Measurements from ENCODE around the gene FNDC3B. TPM values are rescaled to one million over a fixed set of nuclear protein-coding genes. Genes with fewer than 3 reads are reported as not detected.

FNDC3B gene
- total RNA-seq, 2 donors from 2014 or later = 12.0 to 17.7 TPM

DNA sequence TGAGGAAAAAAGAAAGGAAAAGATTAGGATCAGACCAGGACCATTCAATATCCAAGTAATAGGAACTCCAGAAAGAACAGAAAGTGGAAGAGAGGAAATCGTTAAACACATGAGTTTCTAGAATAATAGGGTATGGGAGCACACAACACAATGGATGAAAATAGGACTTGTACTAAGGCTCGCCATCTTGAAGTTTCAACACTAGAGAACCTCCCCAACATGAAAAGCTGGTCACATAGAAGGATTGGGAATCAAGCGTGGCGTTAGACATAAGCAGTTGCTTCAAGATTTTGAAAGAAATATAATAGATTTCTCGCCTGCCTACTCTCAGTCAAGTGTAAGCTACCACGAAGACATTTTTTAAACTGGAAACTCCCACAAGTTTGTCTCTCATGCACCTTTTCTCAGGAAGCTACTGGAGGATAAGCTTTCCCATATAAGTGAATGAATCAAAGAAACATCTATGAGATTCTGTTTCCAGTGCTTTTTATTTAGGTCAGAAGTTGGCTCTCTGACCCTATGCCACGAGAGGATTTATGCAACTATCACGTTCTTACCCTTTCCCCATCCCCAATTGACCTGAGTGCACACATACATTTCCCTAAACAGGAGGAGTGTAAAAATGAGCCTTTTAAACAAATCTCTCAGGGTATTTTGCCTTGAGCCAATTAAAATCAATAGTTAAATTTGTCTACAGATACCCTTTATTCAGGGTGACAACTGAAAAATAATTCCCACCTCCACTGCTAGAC, 363.7 kb downstream of the FNDC3B start:
- ATAC-seq (replicated peaks in 1 of 2) (no peak), DNase-seq (no peak)
- Mint-ChIP-seq H3K4me3 (no peak overlapping the region), H3K4me1 (ENCODE audit: low read depth) (no peaks in the 10 kb centered on the region), H3K27ac (no peak overlapping the region), H3K27me3 (ENCODE audit: low read depth) (no peaks in the 10 kb centered on the region), H3K9me3 (peaks cover 4 to 8% of the 10 kb centered on the region in 2 donors), H3K36me3 (ENCODE audit: insufficient read depth in 2 of 2) (peaks cover 7 to 8% of the 10 kb centered on the region in 2 donors)

- H3K27ac Mint-ChIP-seq = no peak overlapping the region
- DNase-seq = no peak
- H3K9me3 Mint-ChIP-seq = peaks cover 4 to 8% of the 10 kb centered on the region in 2 donors
- no peak overlapping the region for H3K4me3 Mint-ChIP-seq
- H3K4me1 Mint-ChIP-seq (ENCODE audit: low read depth) = no peaks in the 10 kb centered on the region
- peaks cover 7 to 8% of the 10 kb centered on the region in 2 donors for H3K36me3 Mint-ChIP-seq (ENCODE audit: insufficient read depth in 2 of 2)
- no peaks in the 10 kb centered on the region for H3K27me3 Mint-ChIP-seq (ENCODE audit: low read depth)
- ATAC-seq (replicated peaks in 1 of 2) = no peak
Observed at GRCh38 chr3:172404237-172404962, 365.0 kb downstream of the FNDC3B start.

DNA sequence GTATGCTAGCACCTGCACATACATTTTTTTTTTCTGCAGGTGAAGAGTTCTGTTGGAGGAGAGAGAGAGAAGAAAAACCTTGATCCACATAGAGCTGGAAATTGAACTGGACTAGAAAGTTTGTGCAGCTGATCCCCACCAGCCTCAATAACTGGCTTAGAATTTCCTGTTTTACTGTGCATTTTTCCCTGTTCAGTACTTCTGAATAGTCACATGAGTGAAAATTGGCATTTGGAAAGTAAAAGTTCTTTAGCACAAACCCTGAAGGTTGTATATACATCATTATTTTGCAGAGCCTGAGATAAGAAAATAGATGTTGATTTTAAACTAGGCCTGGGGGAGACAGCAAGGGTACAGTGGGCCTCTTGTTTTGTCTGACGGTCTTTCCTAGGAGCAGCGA, 366.5 kb downstream of the FNDC3B start:
- no peak for ATAC-seq (replicated peaks in 1 of 2)

DNA sequence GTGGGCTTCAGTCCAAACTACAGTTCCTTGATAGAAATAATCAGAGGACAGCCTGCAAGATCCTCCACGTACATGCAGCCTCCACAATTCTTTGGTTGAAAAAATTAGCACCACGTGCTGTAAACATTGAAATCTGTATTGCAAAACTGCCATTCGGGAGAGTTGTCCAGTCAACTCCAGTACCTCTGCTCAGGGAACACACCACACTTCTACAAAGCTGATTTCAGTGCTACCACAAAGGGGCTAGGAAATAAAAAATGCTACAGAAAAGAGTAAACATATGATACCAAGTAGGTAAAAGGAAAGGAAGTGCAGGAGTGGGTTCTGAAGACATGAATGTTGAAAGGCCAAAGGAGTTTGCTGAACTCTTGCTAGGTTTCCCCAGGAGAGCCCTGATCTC, 368.5 kb downstream of the FNDC3B start:
- H3K9me3 Mint-ChIP-seq = no peaks in the 10 kb centered on the region
- H3K4me3 Mint-ChIP-seq = no peak overlapping the region
- DNase-seq (no peak), ATAC-seq (replicated peaks in 1 of 2) (no peak)
- H3K4me1 Mint-ChIP-seq (ENCODE audit: low read depth) = no peaks in the 10 kb centered on the region
- H3K36me3 Mint-ChIP-seq (ENCODE audit: insufficient read depth in 2 of 2) = no peaks in the 10 kb centered on the region
- H3K27me3 Mint-ChIP-seq (ENCODE audit: low read depth) = no peaks in the 10 kb centered on the region
- H3K27ac Mint-ChIP-seq = no peak overlapping the region

More for the DNA sequence above, 366.5 kb downstream of the FNDC3B start:
- no peaks in the 10 kb centered on the region for H3K27me3 Mint-ChIP-seq (ENCODE audit: low read depth)
- no peak overlapping the region for H3K4me3 Mint-ChIP-seq
- H3K9me3 Mint-ChIP-seq = peaks cover 4 to 8% of the 10 kb centered on the region in 2 donors
- H3K27ac Mint-ChIP-seq = no peak overlapping the region
- no peak for DNase-seq
- no peaks in the 10 kb centered on the region for H3K4me1 Mint-ChIP-seq (ENCODE audit: low read depth)
- H3K36me3 Mint-ChIP-seq (ENCODE audit: insufficient read depth in 2 of 2) = peaks cover 7 to 8% of the 10 kb centered on the region in 2 donors

- H3K4me3 Mint-ChIP-seq = no peak overlapping the region
- ATAC-seq (replicated peaks in 1 of 2) (no peak), DNase-seq (no peak)
- H3K27me3 Mint-ChIP-seq (ENCODE audit: low read depth) = peaks cover 19% of the 10 kb centered on the region
- H3K4me1 Mint-ChIP-seq (ENCODE audit: low read depth) = no peaks in the 10 kb centered on the region
- no peak overlapping the region for H3K27ac Mint-ChIP-seq
- H3K36me3 Mint-ChIP-seq (ENCODE audit: insufficient read depth in 2 of 2) = no peaks in the 10 kb centered on the region
- peaks cover 0 to 2% of the 10 kb centered on the region in 2 donors for H3K9me3 Mint-ChIP-seq
Observed at GRCh38 chr3:172410702-172411477, 371.5 kb downstream of the FNDC3B start.

GRCh38 chr3:172411478-172411947, 372.1 kb downstream of the FNDC3B start:
- DNase-seq = no peak
- H3K36me3 Mint-ChIP-seq (ENCODE audit: insufficient read depth in 2 of 2) = no peaks in the 10 kb centered on the region
- H3K9me3 Mint-ChIP-seq = peaks cover 0 to 2% of the 10 kb centered on the region in 2 donors
- no peak for ATAC-seq (replicated peaks in 1 of 2)
- no peak overlapping the region for H3K27ac Mint-ChIP-seq
- no peak overlapping the region for H3K4me3 Mint-ChIP-seq
- H3K27me3 Mint-ChIP-seq (ENCODE audit: low read depth) = peaks cover 25% of the 10 kb centered on the region
- H3K4me1 Mint-ChIP-seq (ENCODE audit: low read depth) = no peaks in the 10 kb centered on the region

DNA sequence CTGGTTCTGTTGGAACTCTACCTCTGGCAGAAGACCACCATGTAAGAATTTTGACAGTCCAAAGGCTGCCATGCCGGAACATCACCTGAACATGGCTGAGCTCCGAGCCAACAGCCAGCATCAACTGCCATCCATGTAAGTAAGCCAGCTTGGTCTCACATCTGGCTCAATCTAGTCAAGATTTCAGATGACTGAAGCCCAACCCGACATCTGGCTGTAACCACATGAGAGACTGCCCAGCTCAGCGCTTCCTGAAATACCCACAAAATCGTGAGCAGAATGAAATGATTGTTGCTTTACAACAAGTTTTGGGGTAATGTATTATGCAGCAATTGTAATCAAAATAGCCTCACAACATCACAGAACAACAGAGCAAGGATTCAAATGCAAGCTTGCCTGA, 375.9 kb downstream of the FNDC3B start:
- no peak overlapping the region for H3K4me3 Mint-ChIP-seq
- H3K27me3 Mint-ChIP-seq (ENCODE audit: low read depth) = peaks cover 47% of the 10 kb centered on the region
- no peaks in the 10 kb centered on the region for H3K36me3 Mint-ChIP-seq (ENCODE audit: insufficient read depth in 2 of 2)
- H3K27ac Mint-ChIP-seq = no peak overlapping the region
- ATAC-seq (replicated peaks in 1 of 2) = no peak
- H3K9me3 Mint-ChIP-seq = peaks cover 0 to 4% of the 10 kb centered on the region in 2 donors
- no peaks in the 10 kb centered on the region for H3K4me1 Mint-ChIP-seq (ENCODE audit: low read depth)
- no peak for DNase-seq

DNA sequence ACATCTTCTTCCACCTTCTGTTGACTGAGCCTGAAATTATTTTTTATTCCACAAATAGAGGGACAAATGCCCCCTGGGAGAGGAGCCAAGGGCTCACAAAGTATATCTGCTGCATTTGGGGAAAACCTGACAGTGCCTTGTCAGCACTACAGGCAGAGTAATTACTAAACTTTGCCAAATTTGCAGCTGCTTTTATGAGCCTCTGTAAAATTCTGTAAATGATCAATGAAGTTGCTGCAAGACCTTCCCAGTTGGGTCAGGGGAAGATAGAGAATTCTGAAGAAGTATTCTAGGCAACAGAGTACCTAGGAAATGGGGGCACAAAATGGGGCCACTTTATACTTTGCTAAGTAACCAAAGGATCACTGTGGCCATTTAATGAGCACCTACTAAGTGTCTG, 398.3 kb downstream of the FNDC3B start:
- ATAC-seq (replicated peaks in 1 of 2) (no peak), DNase-seq (no peak)
- Mint-ChIP-seq H3K4me1 (ENCODE audit: low read depth) (no peaks in the 10 kb centered on the region), H3K36me3 (ENCODE audit: insufficient read depth in 2 of 2) (peaks cover 2 to 5% of the 10 kb centered on the region in 2 donors), H3K9me3 (peaks cover 2 to 8% of the 10 kb centered on the region in 2 donors), H3K27me3 (ENCODE audit: low read depth) (peaks cover 57% of the 10 kb centered on the region), H3K4me3 (no peak overlapping the region), H3K27ac (no peak overlapping the region)

GRCh38 chr3:172438186-172438585, 398.8 kb downstream of the FNDC3B start:
- Mint-ChIP-seq H3K9me3 (peaks cover 2 to 6% of the 10 kb centered on the region in 2 donors), H3K36me3 (ENCODE audit: insufficient read depth in 2 of 2) (peaks cover 2 to 5% of the 10 kb centered on the region in 2 donors), H3K4me1 (ENCODE audit: low read depth) (no peaks in the 10 kb centered on the region), H3K27ac (no peak overlapping the region), H3K4me3 (no peak overlapping the region), H3K27me3 (ENCODE audit: low read depth) (peaks cover 60% of the 10 kb centered on the region)
- DNase-seq (no peak), ATAC-seq (replicated peaks in 1 of 2) (no peak)

DNA sequence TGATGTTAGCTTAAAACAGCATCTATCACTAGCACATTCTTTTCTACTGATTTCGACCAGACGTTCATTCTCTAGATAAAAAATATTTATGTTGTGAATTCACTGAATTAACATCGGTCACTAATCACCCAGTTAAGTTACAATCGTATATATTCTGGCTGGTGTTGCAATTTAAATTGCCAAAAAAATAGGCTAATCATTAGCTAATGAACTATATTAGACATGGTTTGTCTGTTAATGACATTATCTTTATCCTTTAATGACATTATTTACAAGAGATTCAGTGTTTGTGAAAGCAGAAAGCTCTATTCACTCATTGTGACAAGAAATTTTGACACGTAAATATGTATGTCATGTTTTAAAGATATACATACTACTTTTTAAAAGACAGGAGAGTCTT, 402.2 kb downstream of the FNDC3B start:
- DNase-seq = no peak
- Mint-ChIP-seq H3K27ac (no peak overlapping the region), H3K4me1 (ENCODE audit: low read depth) (no peaks in the 10 kb centered on the region), H3K36me3 (ENCODE audit: insufficient read depth in 2 of 2) (no peaks in the 10 kb centered on the region), H3K27me3 (ENCODE audit: low read depth) (peaks cover 76% of the 10 kb centered on the region), H3K9me3 (no peaks in the 10 kb centered on the region), H3K4me3 (no peak overlapping the region)
- ATAC-seq (replicated peaks in 1 of 2) = no peak

DNA sequence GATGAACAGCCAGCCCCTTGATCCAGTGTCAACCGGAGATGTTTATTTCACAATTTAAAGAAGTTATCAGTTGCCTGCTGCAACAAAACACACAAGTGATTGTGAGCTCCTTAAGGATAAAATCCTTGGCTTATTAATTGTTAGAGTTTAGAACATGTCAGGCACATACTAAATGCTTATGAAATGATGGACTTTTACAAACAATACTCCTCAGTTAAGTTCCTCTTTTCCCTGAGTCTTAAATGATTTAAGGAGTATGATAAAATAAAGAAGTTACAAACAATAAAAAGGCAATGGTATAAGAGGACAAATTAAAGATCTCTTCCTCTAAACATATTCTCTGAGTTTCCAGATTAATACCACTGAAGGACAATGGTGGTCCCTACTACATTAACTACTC, 403.2 kb downstream of the FNDC3B start:
- no peaks in the 10 kb centered on the region for H3K9me3 Mint-ChIP-seq
- peaks cover 0 to 4% of the 10 kb centered on the region in 2 donors for H3K36me3 Mint-ChIP-seq (ENCODE audit: insufficient read depth in 2 of 2)
- H3K27me3 Mint-ChIP-seq (ENCODE audit: low read depth) = peaks cover 82% of the 10 kb centered on the region
- no peak overlapping the region for H3K27ac Mint-ChIP-seq
- DNase-seq = no peak
- H3K4me3 Mint-ChIP-seq = no peak overlapping the region
- peaks cover 8% of the 10 kb centered on the region for H3K4me1 Mint-ChIP-seq (ENCODE audit: low read depth)
- ATAC-seq (replicated peaks in 1 of 2) = no peak

DNA sequence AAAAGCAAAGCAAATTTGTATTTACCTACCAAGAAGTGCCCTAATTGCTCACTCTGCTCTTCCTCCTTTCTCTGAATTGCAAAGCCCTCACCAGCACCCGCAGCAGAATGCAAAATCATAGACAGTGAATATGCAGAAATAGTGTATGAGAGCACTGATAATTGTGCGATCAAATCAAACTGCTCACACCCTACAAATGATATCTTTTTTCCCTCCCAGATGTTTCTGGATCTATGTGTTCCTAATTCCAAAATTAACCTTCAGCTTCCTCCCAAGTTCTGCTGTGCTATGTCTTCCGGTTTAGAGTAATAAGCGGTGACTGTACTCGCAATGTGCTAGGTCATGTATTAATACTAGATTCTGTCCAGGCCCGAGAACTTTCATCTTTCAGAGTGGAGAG, 405.4 kb downstream of the FNDC3B start:
- Mint-ChIP-seq H3K4me1 (ENCODE audit: low read depth) (peaks cover 30% of the 10 kb centered on the region), H3K27me3 (ENCODE audit: low read depth) (peaks cover 83% of the 10 kb centered on the region), H3K27ac (no peak overlapping the region), H3K9me3 (no peaks in the 10 kb centered on the region), H3K4me3 (no peak overlapping the region), H3K36me3 (ENCODE audit: insufficient read depth in 2 of 2) (peaks cover 3 to 8% of the 10 kb centered on the region in 2 donors)
- DNase-seq = no peak
- no peak for ATAC-seq (replicated peaks in 1 of 2)

GRCh38 chr3:172446198-172446597, 406.8 kb downstream of the FNDC3B start:
- H3K4me1 Mint-ChIP-seq (ENCODE audit: low read depth) = peaks cover 32% of the 10 kb centered on the region

More at GRCh38 chr3:172446198-172446597, 406.8 kb downstream of the FNDC3B start:
- no peak overlapping the region for H3K4me3 Mint-ChIP-seq
- H3K27ac Mint-ChIP-seq = no peak overlapping the region
- peaks cover 80% of the 10 kb centered on the region for H3K27me3 Mint-ChIP-seq (ENCODE audit: low read depth)
- ATAC-seq (replicated peaks in 1 of 2) (no peak), DNase-seq (no peak)
- H3K9me3 Mint-ChIP-seq = no peaks in the 10 kb centered on the region
- H3K36me3 Mint-ChIP-seq (ENCODE audit: insufficient read depth in 2 of 2) = peaks cover 3 to 8% of the 10 kb centered on the region in 2 donors
